HG03159 (cell line): ENCODE measurements around the gene PAGE1.
"Not testable (repeated sequence)": the region's sequence is repeated elsewhere in the genome, so short reads cannot be mapped to it uniquely, and the experiment has no call there.

Experiments used
- ATAC-seq: cut with Tn5 transposase; IDR thresholded peaks from one replicate; pipeline ENCODE4 v1.9.1; 2021; ENCODE audit warnings: mild to moderate bottlenecking, moderate library complexity; ENCODE audit not compliant: unreplicated experiment

Gene PAGE1

GRCh38 chrX:49695276-49696180 is at the start of gene PAGE1:
PAGE1 (minus strand) TSS chrX:49695984; CDS start chrX:49694770, 1,214 bp downstream.
- ATAC-seq: no peak

GRCh38 chrX:49741501-49741900 is 45.7 kb upstream of the PAGE1 start:
- ATAC-seq: not testable (repeated sequence)

- no peak for ATAC-seq
Measured at GRCh38 chrX:49727847-49728246, 32.1 kb upstream of the PAGE1 start.

- no peak for ATAC-seq
Measured at GRCh38 chrX:49726966-49727365, 31.2 kb upstream of the PAGE1 start.

GRCh38 chrX:49725923-49726904 is 30.4 kb upstream of the PAGE1 start:
- ATAC-seq: no peak

- no peak for ATAC-seq
Measured at GRCh38 chrX:49725401-49725800, 29.6 kb upstream of the PAGE1 start.

GRCh38 chrX:49720106-49720505 is 24.3 kb upstream of the PAGE1 start:
- not testable (repeated sequence) for ATAC-seq

- no peak for ATAC-seq
Measured at GRCh38 chrX:49712577-49712976, 16.8 kb upstream of the PAGE1 start.

- ATAC-seq: no peak
Measured at GRCh38 chrX:49710744-49711319, 15.0 kb upstream of the PAGE1 start.

GRCh38 chrX:49704691-49705404 is 9.1 kb upstream of the PAGE1 start:
- ATAC-seq: no peak

GRCh38 chrX:49701933-49702332 is 6.1 kb upstream of the PAGE1 start:
- no peak for ATAC-seq

- no peak for ATAC-seq
Measured at GRCh38 chrX:49701323-49701722, 5.5 kb upstream of the PAGE1 start.

- no peak for ATAC-seq
Measured at GRCh38 chrX:49675075-49675719, 20.6 kb downstream of the PAGE1 start.

GRCh38 chrX:49673394-49673793 is 22.4 kb downstream of the PAGE1 start:
- ATAC-seq: no peak

- no peak for ATAC-seq
Measured at GRCh38 chrX:49664824-49665223, 31.0 kb downstream of the PAGE1 start.

GRCh38 chrX:49661881-49662280 is 33.9 kb downstream of the PAGE1 start:
- ATAC-seq: no peak

- ATAC-seq: no peak
Measured at GRCh38 chrX:49659771-49660170, 36.0 kb downstream of the PAGE1 start.

- peak; percentile 54 for ATAC-seq
Measured at GRCh38 chrX:49656533-49656932, 39.3 kb downstream of the PAGE1 start.

GRCh38 chrX:49644991-49645637 is 50.7 kb downstream of the PAGE1 start:
- no peak for ATAC-seq
